Stomach (tissue), 4 donors: ENCODE measurements around the gene METTL17.

Experiments
- CTCF ChIP-seq, 7 experiments: fragments of 450-650 bp in 4 of 7; fragments of 200-600 bp in 3 of 7; sonication (generic) in 3 of 7; IDR thresholded peaks; one replicate each; pipeline ENCODE4 v1.5.1; 2016 to 2019; ENCODE audit warnings: antibody characterized with exemption in 7 of 7, control low read depth in 2 of 7, mild to moderate bottlenecking in 1 of 7
- EP300 ChIP-seq: sonication (generic); formaldehyde crosslinking; IDR thresholded peaks from one replicate; pipeline ENCODE4 v1.6.1; 2017; ENCODE audit warnings: antibody characterized with exemption
- POLR2A ChIP-seq, 4 donors: fragments of 450-650 bp; IDR thresholded peaks; one replicate each; pipeline ENCODE4 v1.6.1; 2016; ENCODE audit warnings: antibody characterized with exemption in 4 of 4, control low read depth in 2 of 4, mild to moderate bottlenecking in 1 of 4, moderate library complexity in 1 of 4
- POLR2AphosphoS5 ChIP-seq, 3 donors: sonication (generic); formaldehyde crosslinking; IDR thresholded peaks; one replicate each; pipeline ENCODE4 v1.6.1; 2016; ENCODE audit warnings: antibody characterized with exemption in 3 of 3

GRCh38 chr14:21015312-21015711, 25.5 kb downstream of the METTL17 start:
- TF ChIP-seq CTCF (IDR thresholded peaks at IDR 0.05) (no peak), POLR2AphosphoS5 (IDR thresholded peaks at IDR 0.05) (no peak), EP300 (no peak), POLR2A (IDR thresholded peaks at IDR 0.05) (no peak)
